Suprapubic skin (tissue), 4 donors: ENCODE results near the gene CRYBG2. TPM values are rescaled to one million over a fixed set of nuclear protein-coding genes. Genes with fewer than 3 reads are reported as not detected.

ENCODE experiments used
- DNase-seq, 2 donors: peaks; one replicate each; pipeline ENCODE4 v3.0.0-alpha.2; 2019; ENCODE audit warnings: low spot score in 2 of 2
- H3K27ac ChIP-seq: fragments of 200-600 bp; sonication (generic); one replicate; pipeline ENCODE4 v1.5.1; 2019
- H3K27me3 ChIP-seq: fragments of 200-600 bp; sonication (generic); one replicate; pipeline ENCODE4 v1.5.1; 2019
- H3K36me3 ChIP-seq: fragments of 200-600 bp; sonication (generic); one replicate; pipeline ENCODE4 v1.5.1; 2019
- H3K4me1 ChIP-seq: fragments of 200-600 bp; sonication (generic); one replicate; pipeline ENCODE4 v1.5.1; 2019
- H3K4me3 ChIP-seq: fragments of 200-600 bp; sonication (generic); one replicate; pipeline ENCODE4 v1.5.1; 2019; ENCODE audit warnings: mild to moderate bottlenecking
- H3K9me3 ChIP-seq: fragments of 200-600 bp; sonication (generic); one replicate; pipeline ENCODE4 v1.5.1; 2019
- CTCF ChIP-seq, 2 donors: fragments of 200-600 bp in 1 of 2; fragments of 450-650 bp in 1 of 2; sonication (generic) in 1 of 2; IDR thresholded peaks; one replicate each; pipeline ENCODE4 v1.5.1; 2016 to 2019; ENCODE audit warnings: antibody characterized with exemption in 2 of 2, mild to moderate bottlenecking in 1 of 2, moderate library complexity in 1 of 2
- EP300 ChIP-seq: sonication (generic); formaldehyde crosslinking; IDR thresholded peaks from one replicate; pipeline ENCODE4 v1.6.1; 2017; ENCODE audit warnings: antibody characterized with exemption
- POLR2A ChIP-seq, 2 donors: fragments of 450-650 bp; IDR thresholded peaks; one replicate each; pipeline ENCODE4 v1.6.1; 2017; ENCODE audit warnings: antibody characterized with exemption in 2 of 2, mild to moderate bottlenecking in 2 of 2, moderate library complexity in 2 of 2
- POLR2AphosphoS5 ChIP-seq, 3 donors: sonication (generic); formaldehyde crosslinking; IDR thresholded peaks; one replicate each; pipeline ENCODE4 v1.6.1; 2017; ENCODE audit warnings: antibody characterized with exemption in 3 of 3
- WGBS: methylation state at CpG from one replicate; pipeline ENCODE4 v1.1.5; 2018; 5-methylcytosine and 5-hydroxymethylcytosine counted together
- total RNA-seq, 4 donors: library from RNA; depleted of rRNA; stranded (reverse); fragments of >200 nt; gene quantifications; one replicate each; pipeline ENCODE4 v1.1.0, GENCODE V29; 2016

Gene CRYBG2
- total RNA-seq, 4 donors from 2014 or later: 47.8 to 96.9 (median 62.8) TPM

DNA sequence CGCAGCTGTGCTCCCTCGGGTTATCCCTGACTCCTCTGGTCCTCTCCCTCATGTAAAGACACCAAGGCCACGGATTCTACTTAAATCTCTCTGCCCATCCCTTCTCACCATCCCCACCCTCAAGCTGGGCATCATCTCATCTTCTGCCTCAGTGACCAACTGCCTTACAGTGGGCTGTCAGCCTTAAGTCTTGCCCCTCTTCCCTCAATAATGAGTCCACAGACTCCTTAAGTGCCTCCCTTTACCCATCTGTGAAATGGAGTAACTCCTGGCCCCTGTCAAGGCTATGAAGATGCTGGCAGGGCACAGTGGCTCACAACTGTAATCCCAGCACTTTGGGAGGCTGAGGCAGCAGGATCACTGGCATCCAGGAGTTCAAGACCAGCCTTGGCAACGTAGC lies 62.0 kb downstream of the CRYBG2 start:
- H3K36me3 ChIP-seq: peaks cover 4% of the 10 kb centered on the region
- no peak overlapping the region for H3K4me3 ChIP-seq
- H3K9me3 ChIP-seq: no peaks in the 10 kb centered on the region
- no peak for DNase-seq
- WGBS: 85% methylated on average over 4 of the region's 4 CpGs
- H3K27ac ChIP-seq: no peak overlapping the region
- TF ChIP-seq POLR2A (IDR thresholded peaks at IDR 0.05): no peak
- no peak for TF ChIP-seq CTCF (IDR thresholded peaks at IDR 0.05)
- no peak for TF ChIP-seq EP300
- no peak for TF ChIP-seq POLR2AphosphoS5 (IDR thresholded peaks at IDR 0.05)
- peaks cover 48% of the 10 kb centered on the region for H3K4me1 ChIP-seq
- no peaks in the 10 kb centered on the region for H3K27me3 ChIP-seq

GRCh38 chr1:26291433-26291832 lies 62.5 kb downstream of the CRYBG2 start:
- no peak for TF ChIP-seq EP300
- TF ChIP-seq POLR2A (IDR thresholded peaks at IDR 0.05): no peak
- TF ChIP-seq POLR2AphosphoS5 (IDR thresholded peaks at IDR 0.05): no peak
- no peak for TF ChIP-seq CTCF (IDR thresholded peaks at IDR 0.05)
- Histone ChIP-seq H3K36me3 (no peaks in the 10 kb centered on the region), H3K27me3 (no peaks in the 10 kb centered on the region), H3K27ac (peak overlapping the region; percentile 54), H3K4me1 (peaks cover 49% of the 10 kb centered on the region), H3K9me3 (no peaks in the 10 kb centered on the region), H3K4me3 (no peak overlapping the region)
- 60% methylated on average over 1 of the region's 3 CpGs for WGBS
- peak in 1 of 2 donors; percentile 57 for DNase-seq

DNA sequence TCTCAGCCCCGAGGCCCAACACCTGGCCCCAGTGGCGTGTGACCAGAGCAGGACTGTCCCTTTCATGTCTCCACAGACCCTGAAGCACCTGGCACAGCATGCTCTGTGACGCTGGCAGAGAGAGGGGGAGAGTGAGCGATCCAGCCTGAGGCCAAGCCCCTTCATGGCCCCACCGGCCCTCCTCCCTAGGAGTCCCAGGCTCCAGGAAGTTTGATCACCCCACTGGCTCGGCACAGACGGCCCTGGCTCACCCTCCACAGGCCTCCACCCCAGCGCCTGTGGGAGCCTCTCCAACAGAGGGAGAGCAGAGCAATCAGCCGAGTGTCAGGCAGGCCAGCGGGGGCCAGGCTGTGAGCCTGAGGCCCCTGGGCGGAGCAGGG lies 63.1 kb downstream of the CRYBG2 start:
- 85% methylated on average over 5 of the region's 11 CpGs for WGBS
- Histone ChIP-seq H3K27ac (peak overlapping the region; percentile 54), H3K36me3 (no peaks in the 10 kb centered on the region), H3K4me1 (peaks cover 54% of the 10 kb centered on the region), H3K4me3 (no peak overlapping the region), H3K27me3 (no peaks in the 10 kb centered on the region), H3K9me3 (no peaks in the 10 kb centered on the region)
- DNase-seq: peak; percentile 65 to 75
- TF ChIP-seq CTCF (IDR thresholded peaks at IDR 0.05) (no peak), POLR2A (IDR thresholded peaks at IDR 0.05) (no peak), POLR2AphosphoS5 (IDR thresholded peaks at IDR 0.05) (no peak), EP300 (no peak)

- WGBS: 82% methylated on average over 7 of the region's 11 CpGs
- H3K4me1 ChIP-seq: peaks cover 59% of the 10 kb centered on the region
- H3K4me3 ChIP-seq: no peak overlapping the region
- no peaks in the 10 kb centered on the region for H3K36me3 ChIP-seq
- peak overlapping the region; percentile 54 for H3K27ac ChIP-seq
- H3K9me3 ChIP-seq: no peaks in the 10 kb centered on the region
- peak in 1 of 2 donors; percentile 61 for DNase-seq
- TF ChIP-seq EP300 (no peak), CTCF (IDR thresholded peaks at IDR 0.05) (no peak), POLR2A (IDR thresholded peaks at IDR 0.05) (no peak), POLR2AphosphoS5 (IDR thresholded peaks at IDR 0.05) (no peak)
- H3K27me3 ChIP-seq: no peaks in the 10 kb centered on the region
Observed at GRCh38 chr1:26290122-26290881, 63.6 kb downstream of the CRYBG2 start.

- H3K4me1 ChIP-seq: peaks cover 68% of the 10 kb centered on the region
- no peaks in the 10 kb centered on the region for H3K36me3 ChIP-seq
- no peaks in the 10 kb centered on the region for H3K27me3 ChIP-seq
- H3K27ac ChIP-seq: peak overlapping the region; percentile 45
- WGBS: 88% methylated on average over 14 of the region's 21 CpGs
- peak; percentile 65 to 81 for DNase-seq
- no peaks in the 10 kb centered on the region for H3K9me3 ChIP-seq
- no peak for TF ChIP-seq EP300
- TF ChIP-seq POLR2A (IDR thresholded peaks at IDR 0.05): no peak
- no peak for TF ChIP-seq CTCF (IDR thresholded peaks at IDR 0.05)
- TF ChIP-seq POLR2AphosphoS5 (IDR thresholded peaks at IDR 0.05): no peak
- no peak overlapping the region for H3K4me3 ChIP-seq
Observed at GRCh38 chr1:26289158-26290059, 64.5 kb downstream of the CRYBG2 start.
